ENCODE data around the gene SLC25A24.

- no peak for TF ChIP-seq POLR2A (IDR thresholded peaks at IDR 0.05)
- TF ChIP-seq CTCF (IDR thresholded peaks at IDR 0.05), result no peak
Observed at GRCh38 chr1:108208724-108209446, 8.7 kb upstream of the SLC25A24 start.

Data from right lobe of liver (tissue), 4 donors.